ENCODE measurements around the gene PIGT.

The PIGT gene

GRCh38 chr20:45441746-45442145 is 25.8 kb downstream of the PIGT start:
- no peak for DNase-seq
- Histone ChIP-seq H3K36me3 (ENCODE audit: control insufficient read depth, insufficient read depth, low read length) (no peaks in the 10 kb centered on the region), H3K9me3 (ENCODE audit: control insufficient read depth, low read length) (no peaks in the 10 kb centered on the region), H3K27me3 (replicated peaks; ENCODE audit: control insufficient read depth, insufficient read depth, low read length, poor library complexity, severe bottlenecking) (no peaks in the 10 kb centered on the region), H3K27ac (ENCODE audit: insufficient read depth, low read length, poor library complexity, severe bottlenecking) (no peak overlapping the region), H3K4me3 (ENCODE audit: insufficient read depth, low read depth, low read length, poor library complexity, severe bottlenecking) (no peak overlapping the region), H3K4me1 (ENCODE audit: control insufficient read depth, insufficient read depth, low read length, poor library complexity, severe bottlenecking) (peaks cover 19% of the 10 kb centered on the region)

- peak in 2 of 3 donors; percentile 8 to 16 for DNase-seq
These were observed 28.1 kb downstream of the PIGT start for GRCh38 chr20:45444050-45444449.

GRCh38 chr20:45445805-45446562 is 30.0 kb downstream of the PIGT start:
- no peak overlapping the region for H3K27ac ChIP-seq (ENCODE audit: insufficient read depth, low read length, poor library complexity, severe bottlenecking)
- peak in 1 of 3 donors; percentile 11 for DNase-seq
- no peaks in the 10 kb centered on the region for H3K9me3 ChIP-seq (ENCODE audit: control insufficient read depth, low read length)
- H3K4me1 ChIP-seq (ENCODE audit: control insufficient read depth, insufficient read depth, low read length, poor library complexity, severe bottlenecking), result peaks cover 14% of the 10 kb centered on the region
- H3K36me3 ChIP-seq (ENCODE audit: control insufficient read depth, insufficient read depth, low read length), result no peaks in the 10 kb centered on the region
- no peak overlapping the region for H3K4me3 ChIP-seq (ENCODE audit: insufficient read depth, low read depth, low read length, poor library complexity, severe bottlenecking)
- H3K27me3 ChIP-seq (replicated peaks; ENCODE audit: control insufficient read depth, insufficient read depth, low read length, poor library complexity, severe bottlenecking), result no peaks in the 10 kb centered on the region

More at GRCh38 chr20:45444050-45444449, 28.1 kb downstream of the PIGT start:
- Histone ChIP-seq H3K36me3 (ENCODE audit: control insufficient read depth, insufficient read depth, low read length) (no peaks in the 10 kb centered on the region), H3K9me3 (ENCODE audit: control insufficient read depth, low read length) (no peaks in the 10 kb centered on the region), H3K4me1 (ENCODE audit: control insufficient read depth, insufficient read depth, low read length, poor library complexity, severe bottlenecking) (peaks cover 14% of the 10 kb centered on the region), H3K4me3 (ENCODE audit: insufficient read depth, low read depth, low read length, poor library complexity, severe bottlenecking) (no peak overlapping the region), H3K27ac (ENCODE audit: insufficient read depth, low read length, poor library complexity, severe bottlenecking) (no peak overlapping the region), H3K27me3 (replicated peaks; ENCODE audit: control insufficient read depth, insufficient read depth, low read length, poor library complexity, severe bottlenecking) (no peaks in the 10 kb centered on the region)

GRCh38 chr20:45448270-45448669 is 32.3 kb downstream of the PIGT start:
- Histone ChIP-seq H3K9me3 (ENCODE audit: control insufficient read depth, low read length) (no peaks in the 10 kb centered on the region), H3K4me3 (ENCODE audit: insufficient read depth, low read depth, low read length, poor library complexity, severe bottlenecking) (no peak overlapping the region), H3K36me3 (ENCODE audit: control insufficient read depth, insufficient read depth, low read length) (no peaks in the 10 kb centered on the region), H3K27ac (ENCODE audit: insufficient read depth, low read length, poor library complexity, severe bottlenecking) (no peak overlapping the region), H3K27me3 (replicated peaks; ENCODE audit: control insufficient read depth, insufficient read depth, low read length, poor library complexity, severe bottlenecking) (no peaks in the 10 kb centered on the region), H3K4me1 (ENCODE audit: control insufficient read depth, insufficient read depth, low read length, poor library complexity, severe bottlenecking) (peaks cover 14% of the 10 kb centered on the region)
- DNase-seq, result no peak

- H3K9me3 ChIP-seq (ENCODE audit: control insufficient read depth, low read length), result no peaks in the 10 kb centered on the region
These were observed 33.6 kb downstream of the PIGT start for GRCh38 chr20:45449528-45449927.

GRCh38 chr20:45450097-45450818 is 34.3 kb downstream of the PIGT start:
- Histone ChIP-seq H3K27me3 (replicated peaks; ENCODE audit: control insufficient read depth, insufficient read depth, low read length, poor library complexity, severe bottlenecking) (no peaks in the 10 kb centered on the region), H3K4me1 (ENCODE audit: control insufficient read depth, insufficient read depth, low read length, poor library complexity, severe bottlenecking) (no peaks in the 10 kb centered on the region)
- DNase-seq, result no peak

More at GRCh38 chr20:45449528-45449927, 33.6 kb downstream of the PIGT start:
- no peaks in the 10 kb centered on the region for H3K36me3 ChIP-seq (ENCODE audit: control insufficient read depth, insufficient read depth, low read length)
- DNase-seq, result no peak
- H3K27me3 ChIP-seq (replicated peaks; ENCODE audit: control insufficient read depth, insufficient read depth, low read length, poor library complexity, severe bottlenecking), result no peaks in the 10 kb centered on the region
- no peak overlapping the region for H3K4me3 ChIP-seq (ENCODE audit: insufficient read depth, low read depth, low read length, poor library complexity, severe bottlenecking)
- H3K4me1 ChIP-seq (ENCODE audit: control insufficient read depth, insufficient read depth, low read length, poor library complexity, severe bottlenecking), result peaks cover 2% of the 10 kb centered on the region
- H3K27ac ChIP-seq (ENCODE audit: insufficient read depth, low read length, poor library complexity, severe bottlenecking), result no peak overlapping the region

GRCh38 chr20:45452238-45452637 is 36.3 kb downstream of the PIGT start:
- no peak for DNase-seq

More at GRCh38 chr20:45450097-45450818, 34.3 kb downstream of the PIGT start:
- H3K9me3 ChIP-seq (ENCODE audit: control insufficient read depth, low read length), result no peaks in the 10 kb centered on the region
- H3K36me3 ChIP-seq (ENCODE audit: control insufficient read depth, insufficient read depth, low read length), result no peaks in the 10 kb centered on the region
- no peak overlapping the region for H3K27ac ChIP-seq (ENCODE audit: insufficient read depth, low read length, poor library complexity, severe bottlenecking)
- H3K4me3 ChIP-seq (ENCODE audit: insufficient read depth, low read depth, low read length, poor library complexity, severe bottlenecking), result no peak overlapping the region

GRCh38 chr20:45452772-45453691 is 37.1 kb downstream of the PIGT start:
- no peaks in the 10 kb centered on the region for H3K27me3 ChIP-seq (replicated peaks; ENCODE audit: control insufficient read depth, insufficient read depth, low read length, poor library complexity, severe bottlenecking)
- no peaks in the 10 kb centered on the region for H3K36me3 ChIP-seq (ENCODE audit: control insufficient read depth, insufficient read depth, low read length)
- H3K4me1 ChIP-seq (ENCODE audit: control insufficient read depth, insufficient read depth, low read length, poor library complexity, severe bottlenecking), result no peaks in the 10 kb centered on the region
- no peak overlapping the region for H3K4me3 ChIP-seq (ENCODE audit: insufficient read depth, low read depth, low read length, poor library complexity, severe bottlenecking)
- H3K9me3 ChIP-seq (ENCODE audit: control insufficient read depth, low read length), result no peaks in the 10 kb centered on the region
- no peak for DNase-seq
- H3K27ac ChIP-seq (ENCODE audit: insufficient read depth, low read length, poor library complexity, severe bottlenecking), result no peak overlapping the region

More at GRCh38 chr20:45452238-45452637, 36.3 kb downstream of the PIGT start:
- Histone ChIP-seq H3K27ac (ENCODE audit: insufficient read depth, low read length, poor library complexity, severe bottlenecking) (no peak overlapping the region), H3K4me3 (ENCODE audit: insufficient read depth, low read depth, low read length, poor library complexity, severe bottlenecking) (no peak overlapping the region), H3K27me3 (replicated peaks; ENCODE audit: control insufficient read depth, insufficient read depth, low read length, poor library complexity, severe bottlenecking) (no peaks in the 10 kb centered on the region), H3K36me3 (ENCODE audit: control insufficient read depth, insufficient read depth, low read length) (no peaks in the 10 kb centered on the region), H3K4me1 (ENCODE audit: control insufficient read depth, insufficient read depth, low read length, poor library complexity, severe bottlenecking) (no peaks in the 10 kb centered on the region), H3K9me3 (ENCODE audit: control insufficient read depth, low read length) (no peaks in the 10 kb centered on the region)

- no peak for DNase-seq
These were observed 40.7 kb downstream of the PIGT start for GRCh38 chr20:45456632-45457031.

More at GRCh38 chr20:45456632-45457031, 40.7 kb downstream of the PIGT start:
- Histone ChIP-seq H3K27me3 (replicated peaks; ENCODE audit: control insufficient read depth, insufficient read depth, low read length, poor library complexity, severe bottlenecking) (no peaks in the 10 kb centered on the region), H3K4me1 (ENCODE audit: control insufficient read depth, insufficient read depth, low read length, poor library complexity, severe bottlenecking) (no peaks in the 10 kb centered on the region), H3K36me3 (ENCODE audit: control insufficient read depth, insufficient read depth, low read length) (no peaks in the 10 kb centered on the region), H3K9me3 (ENCODE audit: control insufficient read depth, low read length) (no peaks in the 10 kb centered on the region), H3K27ac (ENCODE audit: insufficient read depth, low read length, poor library complexity, severe bottlenecking) (no peak overlapping the region), H3K4me3 (ENCODE audit: insufficient read depth, low read depth, low read length, poor library complexity, severe bottlenecking) (no peak overlapping the region)

Measured in effector memory CD4-positive, alpha-beta T cell (primary cell).